Tibial nerve (tissue), 4 donors: ENCODE measurements around the gene KAZN.

Source experiments
- CTCF ChIP-seq, 5 experiments: fragments of 200-600 bp in 3 of 5; fragments of 450-650 bp in 2 of 5; sonication (generic) in 3 of 5; IDR thresholded peaks; one replicate each; pipeline ENCODE4 v1.5.1; 2016 to 2019; ENCODE audit warnings: antibody characterized with exemption in 5 of 5, mild to moderate bottlenecking in 3 of 5, moderate library complexity in 2 of 5
- EP300 ChIP-seq, 2 donors: sonication (generic); formaldehyde crosslinking; IDR thresholded peaks; one replicate each; pipeline ENCODE4 v1.6.1; 2017; ENCODE audit warnings: antibody characterized with exemption in 2 of 2, mild to moderate bottlenecking in 1 of 2
- POLR2A ChIP-seq, 2 donors: fragments of 450-650 bp; IDR thresholded peaks; one replicate each; pipeline ENCODE4 v1.6.1; 2017; ENCODE audit warnings: antibody characterized with exemption in 2 of 2, mild to moderate bottlenecking in 2 of 2, moderate library complexity in 2 of 2

- TF ChIP-seq CTCF (IDR thresholded peaks at IDR 0.05), result no peak
- no peak for TF ChIP-seq POLR2A (IDR thresholded peaks at IDR 0.05)
- no peak for TF ChIP-seq EP300 (IDR thresholded peaks at IDR 0.05)
Measured at GRCh38 chr1:14842891-14843290, 244.4 kb downstream of the KAZN start.
